Panc1 (cell line): Measurements from ENCODE around the gene DLGAP4. TPM values are rescaled to one million over a fixed set of nuclear protein-coding genes. Genes with fewer than 3 reads are reported as not detected.

Experiments
- ATAC-seq: fragments of 200-7000 bp; cut with Tn5 transposase; 2 replicates; pipeline ENCODE4 v1.9.1; 2020; ENCODE audit warnings: mild to moderate bottlenecking, moderate library complexity
- BruUV-seq: library from RNA; stranded (reverse); fragments of 400-500 nt; replicated peaks from 2 replicates; lab custom pipeline; 2021; lab: Mats Ljungman, UMichigan
- CTCF ChIA-PET: fragments of 300-600 bp; sonication (Branson Sonifier 250); formaldehyde crosslinking; loops from one replicate; lab custom pipeline; 2022; ENCODE audit warnings: antibody characterized with exemption; lab: Charles Lee
- POLR2A ChIA-PET: fragments of 300-600 bp; sonication (Branson Sonifier 250); formaldehyde crosslinking; loops from one replicate; lab custom pipeline; 2022; ENCODE audit warnings: antibody characterized with exemption; lab: Charles Lee
- DNase-seq: peaks from one replicate; pipeline ENCODE4 v3.0.0-alpha.2; 2010; ENCODE audit warnings: low read depth, low spot score
- H3K27ac ChIP-seq: 2 replicates; pipeline ENCODE4 v1.5.1; 2011; ENCODE audit warnings: mild to moderate bottlenecking, low read length, inconsistent platforms
- H3K27me3 ChIP-seq: fragments of 200-500 bp; sonication (Bioruptor generic); 2 replicates; pipeline ENCODE4 v1.6.0; 2014; ENCODE audit warnings: low read length, inconsistent platforms; ENCODE audit not compliant: control insufficient read depth, insufficient read depth
- H3K36me3 ChIP-seq: fragments of 200-500 bp; sonication (Bioruptor generic); 2 replicates; pipeline ENCODE4 v1.5.1; 2014; ENCODE audit warnings: inconsistent platforms, mild to moderate bottlenecking, low read length, moderate library complexity; ENCODE audit not compliant: control insufficient read depth, insufficient read depth
- H3K4me1 ChIP-seq: 2 replicates; pipeline ENCODE4 v1.5.1; 2011; ENCODE audit warnings: inconsistent platforms, mild to moderate bottlenecking, low read length, moderate library complexity; ENCODE audit not compliant: control insufficient read depth, insufficient read depth
- H3K4me3 ChIP-seq, 2 experiments: 2 replicates each; pipeline ENCODE4 v1.5.1; 2011 to 2012; ENCODE audit warnings: low read depth in 2 of 2, low read length in 2 of 2, mild to moderate bottlenecking in 2 of 2, inconsistent platforms in 1 of 2, moderate library complexity in 1 of 2
- H3K9me3 ChIP-seq: fragments of 200-500 bp; sonication (Bioruptor generic); 2 replicates; pipeline ENCODE4 v1.5.1; 2014; ENCODE audit warnings: low read depth, mild to moderate bottlenecking, inconsistent platforms, low read length, moderate library complexity; ENCODE audit not compliant: control insufficient read depth, insufficient read depth
- POLR2AphosphoS5 ChIP-seq: IDR thresholded peaks from 2 replicates; pipeline ENCODE4 v1.6.1; 2012; ENCODE audit warnings: mild to moderate bottlenecking, low read depth, low read length, moderate library complexity
- SIN3A ChIP-seq: IDR thresholded peaks from 2 replicates; pipeline ENCODE4 v1.6.1; 2012; ENCODE audit warnings: low read depth, mild to moderate bottlenecking, low read length, moderate library complexity, borderline replicate concordance; ENCODE audit not compliant: insufficient read depth
- TCF7L2 ChIP-seq: IDR thresholded peaks from 2 replicates; pipeline ENCODE4 v1.6.1; 2011; ENCODE audit warnings: mild to moderate bottlenecking, low read depth, low read length, inconsistent platforms
- in situ Hi-C: cut with HindIII; loops from 2 replicates; pipeline ENCODE4 v1.10.0; 2016; ENCODE audit warnings: low sequenced_read_pairs, low pct_unique_long_range_greater_than_20kb
- intact Hi-C: fragments of 100-400 bp; cut with micrococcal nuclease; formaldehyde crosslinking; loops from one replicate; pipeline ENCODE4 v1.10.0; 2022; ENCODE audit not compliant: unreplicated experiment
- total RNA-seq: library from RNA; stranded (reverse); gene quantifications from one replicate; pipeline ENCODE4 v1.2.1, GENCODE V29; 2021; ENCODE audit not compliant: unreplicated experiment
- TF ChIP-seq, protein P1 (sequence below), 2 experiments: IDR thresholded peaks; 2 replicates each; pipeline ENCODE4 v1.6.1; 2011 to 2012; ENCODE audit warnings: low read depth in 2 of 2, control low read depth in 1 of 2, low read length in 1 of 2, mild to moderate bottlenecking in 1 of 2, moderate library complexity in 1 of 2; ENCODE audit not compliant: insufficient read depth in 1 of 2
- TF ChIP-seq, protein P2 (sequence below): fragments of 450-650 bp; IDR thresholded peaks from 2 replicates; pipeline ENCODE4 v1.5.1; 2017; ENCODE audit warnings: mild to moderate bottlenecking

DLGAP4 gene
- total RNA-seq, 1 experiment from 2014 or later, result 52.5 TPM

DNA sequence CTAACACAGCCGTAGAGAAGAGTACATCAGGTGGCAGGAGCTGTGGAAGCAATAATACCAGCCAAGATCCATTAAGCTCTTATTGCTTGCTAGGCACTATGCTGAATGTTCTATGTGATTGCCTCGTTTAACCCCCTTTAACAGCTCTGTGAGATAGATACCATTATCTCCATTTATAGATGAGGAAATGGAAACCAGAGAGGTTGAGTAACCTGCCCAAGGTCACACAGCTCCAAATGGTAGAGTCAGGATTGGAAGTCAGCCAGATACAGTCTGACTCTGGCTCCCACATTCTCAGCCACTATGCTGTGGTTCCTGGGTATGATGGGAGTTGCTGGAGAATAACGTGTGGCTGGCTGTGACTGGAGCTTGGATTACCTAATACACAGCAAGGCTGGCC, 92.4 kb downstream of the DLGAP4 start:
- CTCF ChIA-PET, result no interaction called here
- no peak for ATAC-seq
- H3K9me3 ChIP-seq, result no peaks in the 10 kb centered on the region
- no peaks in the 10 kb centered on the region for H3K36me3 ChIP-seq
- no peak for DNase-seq
- TF ChIP-seq, protein P1, sequence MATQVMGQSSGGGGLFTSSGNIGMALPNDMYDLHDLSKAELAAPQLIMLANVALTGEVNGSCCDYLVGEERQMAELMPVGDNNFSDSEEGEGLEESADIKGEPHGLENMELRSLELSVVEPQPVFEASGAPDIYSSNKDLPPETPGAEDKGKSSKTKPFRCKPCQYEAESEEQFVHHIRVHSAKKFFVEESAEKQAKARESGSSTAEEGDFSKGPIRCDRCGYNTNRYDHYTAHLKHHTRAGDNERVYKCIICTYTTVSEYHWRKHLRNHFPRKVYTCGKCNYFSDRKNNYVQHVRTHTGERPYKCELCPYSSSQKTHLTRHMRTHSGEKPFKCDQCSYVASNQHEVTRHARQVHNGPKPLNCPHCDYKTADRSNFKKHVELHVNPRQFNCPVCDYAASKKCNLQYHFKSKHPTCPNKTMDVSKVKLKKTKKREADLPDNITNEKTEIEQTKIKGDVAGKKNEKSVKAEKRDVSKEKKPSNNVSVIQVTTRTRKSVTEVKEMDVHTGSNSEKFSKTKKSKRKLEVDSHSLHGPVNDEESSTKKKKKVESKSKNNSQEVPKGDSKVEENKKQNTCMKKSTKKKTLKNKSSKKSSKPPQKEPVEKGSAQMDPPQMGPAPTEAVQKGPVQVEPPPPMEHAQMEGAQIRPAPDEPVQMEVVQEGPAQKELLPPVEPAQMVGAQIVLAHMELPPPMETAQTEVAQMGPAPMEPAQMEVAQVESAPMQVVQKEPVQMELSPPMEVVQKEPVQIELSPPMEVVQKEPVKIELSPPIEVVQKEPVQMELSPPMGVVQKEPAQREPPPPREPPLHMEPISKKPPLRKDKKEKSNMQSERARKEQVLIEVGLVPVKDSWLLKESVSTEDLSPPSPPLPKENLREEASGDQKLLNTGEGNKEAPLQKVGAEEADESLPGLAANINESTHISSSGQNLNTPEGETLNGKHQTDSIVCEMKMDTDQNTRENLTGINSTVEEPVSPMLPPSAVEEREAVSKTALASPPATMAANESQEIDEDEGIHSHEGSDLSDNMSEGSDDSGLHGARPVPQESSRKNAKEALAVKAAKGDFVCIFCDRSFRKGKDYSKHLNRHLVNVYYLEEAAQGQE (IDR thresholded peaks at IDR 0.05; ENCODE audit: insufficient read depth in 1 of 2, low read depth in 2 of 2, low read length in 1 of 2), result no peak
- no peak for TF ChIP-seq TCF7L2
- TF ChIP-seq, protein P2, sequence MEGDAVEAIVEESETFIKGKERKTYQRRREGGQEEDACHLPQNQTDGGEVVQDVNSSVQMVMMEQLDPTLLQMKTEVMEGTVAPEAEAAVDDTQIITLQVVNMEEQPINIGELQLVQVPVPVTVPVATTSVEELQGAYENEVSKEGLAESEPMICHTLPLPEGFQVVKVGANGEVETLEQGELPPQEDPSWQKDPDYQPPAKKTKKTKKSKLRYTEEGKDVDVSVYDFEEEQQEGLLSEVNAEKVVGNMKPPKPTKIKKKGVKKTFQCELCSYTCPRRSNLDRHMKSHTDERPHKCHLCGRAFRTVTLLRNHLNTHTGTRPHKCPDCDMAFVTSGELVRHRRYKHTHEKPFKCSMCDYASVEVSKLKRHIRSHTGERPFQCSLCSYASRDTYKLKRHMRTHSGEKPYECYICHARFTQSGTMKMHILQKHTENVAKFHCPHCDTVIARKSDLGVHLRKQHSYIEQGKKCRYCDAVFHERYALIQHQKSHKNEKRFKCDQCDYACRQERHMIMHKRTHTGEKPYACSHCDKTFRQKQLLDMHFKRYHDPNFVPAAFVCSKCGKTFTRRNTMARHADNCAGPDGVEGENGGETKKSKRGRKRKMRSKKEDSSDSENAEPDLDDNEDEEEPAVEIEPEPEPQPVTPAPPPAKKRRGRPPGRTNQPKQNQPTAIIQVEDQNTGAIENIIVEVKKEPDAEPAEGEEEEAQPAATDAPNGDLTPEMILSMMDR, result no peak
- TF ChIP-seq POLR2AphosphoS5, result no peak
- TF ChIP-seq SIN3A, result no peak
- in situ Hi-C loops (no loop called here), intact Hi-C loops (no loop called here)
- H3K4me1 ChIP-seq, result peaks cover 6% of the 10 kb centered on the region; the same call in 1 of the 2 replicates
- peaks cover 4% of the 10 kb centered on the region for H3K27me3 ChIP-seq
- H3K27ac ChIP-seq, result no peak overlapping the region
- BruUV-seq, result no TSS peak
- POLR2A ChIA-PET, result no interaction called here
- H3K4me3 ChIP-seq, result no peak overlapping the region

DNA sequence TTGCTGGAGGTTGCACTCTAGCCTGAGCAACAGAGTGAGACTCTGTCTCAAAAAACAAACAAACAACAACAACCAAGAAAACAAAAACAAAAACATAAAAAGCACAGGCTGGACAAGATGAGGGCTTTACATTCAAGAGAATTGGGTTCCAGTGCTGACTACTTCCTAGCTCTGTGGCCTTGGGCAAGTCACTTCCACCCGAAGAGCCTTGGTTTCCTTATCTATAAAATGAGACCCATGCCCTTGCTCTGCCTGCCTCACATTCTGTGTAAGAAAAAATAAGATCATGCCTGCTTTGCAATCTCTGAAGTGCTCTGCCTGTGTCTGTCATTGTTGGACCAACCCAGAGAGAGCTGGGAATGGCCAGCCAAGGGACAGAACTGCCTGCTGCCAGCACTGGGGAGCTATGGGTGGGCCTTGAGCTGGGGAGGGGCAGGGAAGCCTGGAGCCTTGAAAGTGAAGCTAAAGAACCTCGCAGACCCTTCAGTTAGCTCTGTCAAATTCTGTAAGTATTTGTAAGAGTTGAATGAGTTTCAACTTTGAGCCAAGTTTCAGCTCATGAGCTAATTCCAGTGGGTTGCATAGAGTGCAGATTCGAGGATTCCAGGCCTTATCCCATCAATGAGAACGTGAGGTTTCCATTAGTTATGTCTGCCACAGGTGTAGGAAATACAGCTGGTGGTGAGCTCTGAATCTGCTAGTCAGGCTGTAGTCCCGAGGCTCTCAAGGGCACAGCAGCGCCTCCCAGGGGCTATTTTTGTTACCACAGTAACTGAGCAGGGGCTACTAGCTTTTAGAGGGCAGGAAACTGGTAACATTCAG, 93.2 kb downstream of the DLGAP4 start:
- H3K4me3 ChIP-seq, result no peak overlapping the region; a peak in 1 of 4 replicates
- peak; percentile 78 for ATAC-seq
- intact Hi-C loops (no loop called here), in situ Hi-C loops (no loop called here)
- BruUV-seq, result no TSS peak
- no peaks in the 10 kb centered on the region for H3K9me3 ChIP-seq
- H3K27me3 ChIP-seq, result peaks cover 4% of the 10 kb centered on the region
- DNase-seq, result peak; percentile 39
- H3K4me1 ChIP-seq, result peaks cover 6% of the 10 kb centered on the region; the same call in 1 of the 2 replicates
- no peaks in the 10 kb centered on the region for H3K36me3 ChIP-seq
- ChIA-PET CTCF (interaction anchor here (0.5 to 1.6 kb wide), 5 partner anchors 40 to 255 kb away, joined by 3 to 14 read pairs (median 3); no protein-coding TSS in a partner anchor), POLR2A (interaction anchor here (0.6 kb wide), 1 partner anchor 455 kb away, joined by 3 read pairs; no protein-coding TSS in a partner anchor)
- TF ChIP-seq, protein P2, result peak; percentile 76
- TF ChIP-seq TCF7L2, result no peak
- H3K27ac ChIP-seq, result no peak overlapping the region
